22Rv1 (cell line): ENCODE results near the gene FANCI.

Experiments
- ZFX ChIP-seq: fragments of 450-650 bp; IDR thresholded peaks from 2 replicates; pipeline ENCODE4 v1.6.1; 2017; ENCODE audit warnings: antibody characterized with exemption, borderline replicate concordance
- TF ChIP-seq, protein P1 (sequence below): fragments of 450-650 bp; IDR thresholded peaks from 2 replicates; pipeline ENCODE4 v1.5.1; 2017; ENCODE audit warnings: mild to moderate bottlenecking

DNA sequence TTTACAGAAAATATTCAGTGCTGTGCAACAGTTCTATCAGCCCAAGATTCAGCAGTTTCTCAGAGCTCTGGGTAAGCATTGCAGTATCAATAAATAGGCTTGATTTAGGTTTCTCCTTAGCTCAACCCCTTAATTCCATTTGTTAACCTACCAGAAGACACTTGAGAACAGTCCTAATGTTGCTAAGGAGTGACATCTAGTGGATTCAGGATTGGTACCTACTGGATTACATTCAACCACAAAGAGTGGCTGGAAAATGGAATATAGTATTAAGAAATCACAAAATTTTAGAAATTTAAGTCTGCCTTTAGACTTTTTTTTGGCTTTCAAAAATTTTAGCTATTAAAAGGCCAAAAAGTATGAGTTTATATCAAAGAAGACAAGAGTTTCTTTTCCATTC lies 56.1 kb downstream of the FANCI start:
- TF ChIP-seq, protein P1, sequence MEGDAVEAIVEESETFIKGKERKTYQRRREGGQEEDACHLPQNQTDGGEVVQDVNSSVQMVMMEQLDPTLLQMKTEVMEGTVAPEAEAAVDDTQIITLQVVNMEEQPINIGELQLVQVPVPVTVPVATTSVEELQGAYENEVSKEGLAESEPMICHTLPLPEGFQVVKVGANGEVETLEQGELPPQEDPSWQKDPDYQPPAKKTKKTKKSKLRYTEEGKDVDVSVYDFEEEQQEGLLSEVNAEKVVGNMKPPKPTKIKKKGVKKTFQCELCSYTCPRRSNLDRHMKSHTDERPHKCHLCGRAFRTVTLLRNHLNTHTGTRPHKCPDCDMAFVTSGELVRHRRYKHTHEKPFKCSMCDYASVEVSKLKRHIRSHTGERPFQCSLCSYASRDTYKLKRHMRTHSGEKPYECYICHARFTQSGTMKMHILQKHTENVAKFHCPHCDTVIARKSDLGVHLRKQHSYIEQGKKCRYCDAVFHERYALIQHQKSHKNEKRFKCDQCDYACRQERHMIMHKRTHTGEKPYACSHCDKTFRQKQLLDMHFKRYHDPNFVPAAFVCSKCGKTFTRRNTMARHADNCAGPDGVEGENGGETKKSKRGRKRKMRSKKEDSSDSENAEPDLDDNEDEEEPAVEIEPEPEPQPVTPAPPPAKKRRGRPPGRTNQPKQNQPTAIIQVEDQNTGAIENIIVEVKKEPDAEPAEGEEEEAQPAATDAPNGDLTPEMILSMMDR = peak; percentile 12; the same call in 1 of the 2 replicates
- TF ChIP-seq ZFX = no peak
